Measurements from ENCODE around the gene PTPN23.
"Not testable (repeated sequence)": the region's sequence is repeated elsewhere in the genome, so short reads cannot be mapped to it uniquely, and the experiment has no call there.

Gene PTPN23

GRCh38 chr3:47380601-47381316 lies at the start of gene PTPN23:
PTPN23 (plus strand) TSS chr3:47381021; CDS start chr3:47381097, 76 bp downstream.
- DNase-seq: peak; percentile 99

DNA sequence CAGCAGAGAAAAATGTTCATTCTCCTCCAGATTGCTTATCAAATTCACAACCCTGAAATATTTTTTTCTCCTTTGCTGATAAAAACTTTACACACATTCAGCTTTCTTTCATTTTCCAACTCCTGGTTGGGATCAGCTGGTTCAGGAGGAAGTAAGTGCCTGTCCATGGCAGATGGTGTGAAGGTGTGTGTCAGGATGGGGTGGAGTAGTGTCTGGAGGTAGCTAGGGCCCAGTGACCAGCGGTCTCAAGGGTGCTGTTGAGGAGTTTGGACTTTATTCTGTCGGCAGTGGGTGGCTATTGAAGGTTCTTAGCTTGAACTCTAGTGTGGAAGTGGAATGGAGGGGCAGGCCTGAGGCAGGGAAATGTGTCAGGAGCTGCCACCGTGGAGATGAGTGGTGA lies 46.9 kb upstream of the PTPN23 start:
- DNase-seq: no peak

- no peak for DNase-seq
Observed at GRCh38 chr3:47337656-47338055, 43.2 kb upstream of the PTPN23 start.

- DNase-seq: no peak
Observed at GRCh38 chr3:47339951-47340350, 40.9 kb upstream of the PTPN23 start.

DNA sequence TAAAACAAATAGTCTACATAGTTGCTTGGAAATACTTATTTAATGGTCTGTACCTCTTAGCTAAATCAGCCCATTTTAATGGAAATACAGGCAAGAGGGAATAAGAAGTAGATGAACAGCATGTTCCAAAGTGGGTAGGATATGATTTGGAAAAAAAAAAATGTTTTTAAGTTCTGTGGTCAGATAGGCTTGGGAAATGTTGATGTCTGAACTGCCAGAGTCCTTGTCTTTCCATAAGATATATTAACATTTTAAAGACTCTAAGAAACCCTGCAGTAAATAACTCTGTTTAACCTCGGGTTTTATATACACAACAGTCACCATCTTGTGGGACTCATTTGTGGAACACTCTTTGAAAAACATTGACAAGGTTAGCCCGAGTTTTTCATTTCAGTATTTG lies 40.0 kb upstream of the PTPN23 start:
- DNase-seq: no peak

GRCh38 chr3:47342151-47342550 lies 38.7 kb upstream of the PTPN23 start:
- DNase-seq: no peak

DNA sequence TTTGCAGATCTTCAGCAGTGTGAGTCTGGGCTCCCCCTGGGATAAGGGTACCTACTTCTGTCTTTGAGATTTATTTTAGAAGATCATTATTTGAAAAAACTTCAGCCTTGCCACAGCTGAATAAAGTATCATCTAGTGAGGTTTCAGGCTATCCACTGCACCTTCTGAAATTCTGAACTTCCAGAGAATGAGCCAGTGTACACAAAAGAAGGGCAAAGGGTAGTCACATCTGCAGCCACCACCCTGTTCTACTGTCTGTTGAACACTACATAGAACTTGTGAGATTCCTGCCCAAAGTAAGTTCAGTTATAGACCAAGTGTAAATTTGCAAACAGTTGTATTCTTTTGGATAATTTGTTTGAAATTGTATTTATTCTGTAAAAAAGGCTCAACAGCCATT lies 38.0 kb upstream of the PTPN23 start:
- DNase-seq: no peak

- no peak for DNase-seq
Observed at GRCh38 chr3:47343471-47343971, 37.3 kb upstream of the PTPN23 start.

GRCh38 chr3:47344971-47345370 lies 35.9 kb upstream of the PTPN23 start:
- DNase-seq: no peak

GRCh38 chr3:47347217-47347801 lies 33.5 kb upstream of the PTPN23 start:
- no peak for DNase-seq

- DNase-seq: no peak
Observed at GRCh38 chr3:47348411-47349154, 32.2 kb upstream of the PTPN23 start.

DNA sequence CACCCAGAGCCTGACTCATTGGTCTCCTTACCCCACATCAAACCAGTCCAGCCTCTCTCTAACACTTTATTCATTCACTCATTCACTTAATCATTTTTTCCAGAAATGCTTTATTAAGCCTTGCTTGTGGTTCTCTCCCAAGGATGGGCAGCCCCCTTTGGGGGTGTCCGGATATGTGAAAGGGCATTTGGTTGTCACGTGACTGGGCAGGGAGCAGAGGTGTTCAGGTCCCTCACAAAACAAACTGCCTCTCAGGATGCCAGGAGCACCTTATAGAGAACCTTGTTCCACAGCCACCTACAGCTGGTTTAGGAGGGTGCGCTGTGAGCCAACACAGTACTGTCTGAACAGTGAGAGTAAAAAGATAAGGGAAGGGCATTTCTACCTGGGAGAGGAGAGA lies 25.8 kb upstream of the PTPN23 start:
- DNase-seq: no peak

DNA sequence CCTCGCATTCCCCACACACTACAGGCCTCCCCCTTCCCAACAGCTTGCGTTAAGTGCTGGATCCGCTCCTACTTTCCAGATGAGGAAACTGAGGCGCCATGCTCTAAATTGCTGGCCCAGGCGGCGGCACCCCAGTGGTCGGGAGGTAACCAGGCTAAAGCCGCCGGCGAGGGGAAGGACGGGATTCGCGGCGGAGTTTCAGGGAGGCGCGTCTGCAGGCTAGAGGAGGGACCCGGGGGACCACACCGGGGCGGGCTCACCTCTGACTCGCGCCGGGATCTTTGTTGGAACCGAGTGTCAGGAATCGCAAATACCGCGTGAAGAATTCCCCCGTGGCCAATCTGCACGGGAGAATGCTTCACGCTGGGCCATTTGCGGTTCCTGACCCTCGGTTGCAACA lies 24.6 kb upstream of the PTPN23 start:
- no peak for DNase-seq

GRCh38 chr3:47359323-47359722 lies 21.5 kb upstream of the PTPN23 start:
- no peak for DNase-seq

GRCh38 chr3:47360110-47360517 lies 20.7 kb upstream of the PTPN23 start:
- not testable (repeated sequence) for DNase-seq

GRCh38 chr3:47362701-47363100 lies 18.1 kb upstream of the PTPN23 start:
- no peak for DNase-seq

- no peak for DNase-seq
Observed at GRCh38 chr3:47365213-47366153, 15.3 kb upstream of the PTPN23 start.

DNA sequence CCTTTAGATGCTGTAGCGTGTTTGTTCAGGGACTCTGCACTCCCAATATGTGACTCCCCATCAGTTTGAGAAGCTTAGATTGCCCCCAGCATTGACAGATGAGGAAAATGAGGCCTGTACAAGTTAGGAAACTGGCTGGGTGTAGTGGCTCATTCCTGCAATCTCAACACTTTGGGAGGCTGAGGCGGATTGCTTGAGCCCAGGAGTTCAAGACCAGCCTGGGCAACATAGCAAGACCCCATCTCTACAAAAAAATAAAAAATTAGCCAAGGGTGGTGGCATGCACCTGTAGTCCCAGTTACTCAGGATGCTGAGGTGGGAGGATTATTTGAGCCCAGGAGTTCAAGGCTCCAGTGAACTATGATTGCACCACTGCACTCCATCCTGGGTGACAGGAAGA lies 14.0 kb upstream of the PTPN23 start:
- DNase-seq: no peak

GRCh38 chr3:47367631-47368030 lies 13.2 kb upstream of the PTPN23 start:
- no peak for DNase-seq

- DNase-seq: not testable (repeated sequence)
Observed at GRCh38 chr3:47370020-47370419, 10.8 kb upstream of the PTPN23 start.

DNA sequence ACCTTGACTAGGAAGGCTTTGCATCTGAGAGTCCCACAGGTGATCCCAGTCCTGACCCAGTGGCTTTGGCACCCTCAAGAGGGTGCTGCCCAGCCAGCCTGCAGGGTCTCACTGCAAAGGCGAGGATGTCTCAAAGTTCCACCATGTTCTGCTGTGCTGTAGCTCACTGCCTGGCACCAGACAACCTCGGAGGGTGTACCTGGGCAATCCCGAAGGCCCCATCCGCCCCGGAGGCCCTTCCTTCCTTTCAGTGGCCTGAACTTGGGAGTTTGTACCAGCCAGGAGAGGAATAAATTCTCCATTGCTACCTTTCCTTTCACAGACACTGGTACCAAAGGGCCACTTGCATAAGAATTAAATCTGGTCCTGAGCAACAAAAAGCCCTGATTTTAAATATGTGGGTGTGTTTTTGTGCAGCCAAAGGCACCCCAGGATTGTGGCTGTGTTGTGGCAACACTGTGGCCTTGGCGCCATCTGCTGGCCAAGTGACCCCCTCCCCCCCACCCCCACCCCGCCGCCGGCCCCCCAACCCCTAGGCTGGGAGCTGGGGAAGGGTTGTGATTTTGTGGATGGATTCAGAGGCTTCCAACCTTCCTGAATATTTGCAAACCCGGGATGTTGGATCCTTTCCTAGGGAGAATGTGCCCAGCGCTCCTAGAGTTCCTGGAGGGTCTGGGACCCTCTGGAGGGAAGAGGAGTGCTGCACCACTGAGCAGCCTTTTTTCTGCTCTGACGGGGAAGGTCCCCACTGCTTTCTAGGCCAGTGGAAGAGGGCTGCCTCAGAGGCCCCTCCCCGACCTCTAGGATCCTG lies 9.7 kb upstream of the PTPN23 start:
- peak; percentile 14 for DNase-seq

DNA sequence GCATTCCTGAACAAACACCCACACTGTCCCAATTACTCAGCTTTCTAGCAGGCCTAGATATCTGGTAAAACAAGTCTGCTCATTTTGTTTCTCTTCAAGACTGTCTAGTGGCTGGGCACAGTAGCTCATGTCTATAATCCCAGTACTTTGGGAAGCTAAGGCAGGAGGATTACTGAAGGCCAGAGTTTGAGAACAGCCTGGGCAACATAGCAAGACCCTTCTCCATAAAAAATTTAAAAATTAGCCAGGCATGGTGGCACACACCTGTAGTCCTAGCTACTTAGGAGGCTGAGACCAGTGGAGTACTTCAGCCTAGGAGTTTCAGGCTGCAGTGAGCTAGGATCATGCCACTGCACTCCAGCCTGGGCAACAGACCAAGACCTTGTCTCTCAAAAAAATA lies 6.2 kb upstream of the PTPN23 start:
- no peak for DNase-seq

Data from retina (tissue), 1 donor.